T1000 (cell line): ENCODE measurements around the gene KIAA1755.

ENCODE experiments used
- DNase-seq: peaks from one replicate; lab custom pipeline; 2025; ENCODE audit warnings: mixed read lengths; lab: John Stamatoyannopoulos, UW

KIAA1755 gene

GRCh38 chr20:38241201-38241600 lies 19.3 kb downstream of the KIAA1755 start:
- no peak for DNase-seq

GRCh38 chr20:38239441-38239840 lies 21.1 kb downstream of the KIAA1755 start:
- no peak for DNase-seq

- no peak for DNase-seq
Measured at GRCh38 chr20:38238829-38239228, 21.7 kb downstream of the KIAA1755 start.

GRCh38 chr20:38237381-38237780 lies 23.2 kb downstream of the KIAA1755 start:
- no peak for DNase-seq

- DNase-seq = no peak
Measured at GRCh38 chr20:38231531-38232121, 28.9 kb downstream of the KIAA1755 start.

- DNase-seq = no peak
Measured at GRCh38 chr20:38230957-38231526, 29.5 kb downstream of the KIAA1755 start.

- no peak for DNase-seq
Measured at GRCh38 chr20:38230253-38230551, 30.3 kb downstream of the KIAA1755 start.

- no peak for DNase-seq
Measured at GRCh38 chr20:38229376-38230252, 30.9 kb downstream of the KIAA1755 start.

GRCh38 chr20:38228436-38228835 lies 32.1 kb downstream of the KIAA1755 start:
- DNase-seq = no peak

- DNase-seq = no peak
Measured at GRCh38 chr20:38227420-38228360, 32.8 kb downstream of the KIAA1755 start.

- no peak for DNase-seq
Measured at GRCh38 chr20:38226553-38226952, 34.0 kb downstream of the KIAA1755 start.

- DNase-seq = no peak
Measured at GRCh38 chr20:38225900-38226263, 34.7 kb downstream of the KIAA1755 start.

GRCh38 chr20:38225240-38225899 lies 35.2 kb downstream of the KIAA1755 start:
- no peak for DNase-seq

- no peak for DNase-seq
Measured at GRCh38 chr20:38224531-38224930, 36.0 kb downstream of the KIAA1755 start.

- DNase-seq = no peak
Measured at GRCh38 chr20:38223743-38224100, 36.8 kb downstream of the KIAA1755 start.

GRCh38 chr20:38222923-38223742 lies 37.4 kb downstream of the KIAA1755 start:
- DNase-seq = no peak

GRCh38 chr20:38222231-38222922 lies 38.2 kb downstream of the KIAA1755 start:
- DNase-seq = peak; percentile 43

GRCh38 chr20:38221119-38221589 lies 39.4 kb downstream of the KIAA1755 start:
- DNase-seq = peak; percentile 72

- no peak for DNase-seq
Measured at GRCh38 chr20:38220587-38221118, 39.9 kb downstream of the KIAA1755 start.
